HG02884 (cell line): ENCODE measurements around the gene ERC2.

Experiments used
- ATAC-seq: cut with Tn5 transposase; IDR thresholded peaks from one replicate; pipeline ENCODE4 v1.9.1; 2021; ENCODE audit warnings: mild to moderate bottlenecking, moderate library complexity; ENCODE audit not compliant: unreplicated experiment

Gene ERC2

GRCh38 chr3:56260262-56260661 is 208.0 kb downstream of the ERC2 start:
- ATAC-seq: no peak

- ATAC-seq: no peak
Measured at GRCh38 chr3:56257826-56258225, 210.4 kb downstream of the ERC2 start.

GRCh38 chr3:56254835-56255234 is 213.4 kb downstream of the ERC2 start:
- ATAC-seq: no peak

GRCh38 chr3:56253941-56254665 is 214.2 kb downstream of the ERC2 start:
- ATAC-seq: no peak

- ATAC-seq: no peak
Measured at GRCh38 chr3:56251343-56251945, 216.8 kb downstream of the ERC2 start.

GRCh38 chr3:56248021-56248420 is 220.2 kb downstream of the ERC2 start:
- ATAC-seq: no peak

GRCh38 chr3:56238299-56238698 is 230.0 kb downstream of the ERC2 start:
- ATAC-seq: no peak

- no peak for ATAC-seq
Measured at GRCh38 chr3:56233742-56234141, 234.5 kb downstream of the ERC2 start.

- no peak for ATAC-seq
Measured at GRCh38 chr3:56229311-56229710, 239.0 kb downstream of the ERC2 start.

GRCh38 chr3:56222866-56223265 is 245.4 kb downstream of the ERC2 start:
- ATAC-seq: no peak

- ATAC-seq: no peak
Measured at GRCh38 chr3:56219894-56220805, 248.1 kb downstream of the ERC2 start.

GRCh38 chr3:56209982-56210751 is 258.1 kb downstream of the ERC2 start:
- ATAC-seq: no peak

- no peak for ATAC-seq
Measured at GRCh38 chr3:56207922-56208321, 260.3 kb downstream of the ERC2 start.

GRCh38 chr3:56205406-56205805 is 262.9 kb downstream of the ERC2 start:
- no peak for ATAC-seq

- no peak for ATAC-seq
Measured at GRCh38 chr3:56202997-56203396, 265.3 kb downstream of the ERC2 start.

GRCh38 chr3:56201407-56201806 is 266.9 kb downstream of the ERC2 start:
- ATAC-seq: no peak

- no peak for ATAC-seq
Measured at GRCh38 chr3:56200251-56200650, 268.0 kb downstream of the ERC2 start.

- ATAC-seq: no peak
Measured at GRCh38 chr3:56197991-56198390, 270.3 kb downstream of the ERC2 start.

- no peak for ATAC-seq
Measured at GRCh38 chr3:56197259-56197965, 270.9 kb downstream of the ERC2 start.

- ATAC-seq: no peak
Measured at GRCh38 chr3:56196700-56197099, 271.6 kb downstream of the ERC2 start.
